HG02798 (cell line): Measurements from ENCODE around the gene ZNF287.
"Not testable (repeated sequence)": the region's sequence is repeated elsewhere in the genome, so short reads cannot be mapped to it uniquely, and the experiment has no call there.

Experiments used
- ATAC-seq: cut with Tn5 transposase; IDR thresholded peaks from one replicate; pipeline ENCODE4 v1.9.1; 2021; ENCODE audit warnings: mild to moderate bottlenecking; ENCODE audit not compliant: unreplicated experiment, poor library complexity

The ZNF287 gene

DNA sequence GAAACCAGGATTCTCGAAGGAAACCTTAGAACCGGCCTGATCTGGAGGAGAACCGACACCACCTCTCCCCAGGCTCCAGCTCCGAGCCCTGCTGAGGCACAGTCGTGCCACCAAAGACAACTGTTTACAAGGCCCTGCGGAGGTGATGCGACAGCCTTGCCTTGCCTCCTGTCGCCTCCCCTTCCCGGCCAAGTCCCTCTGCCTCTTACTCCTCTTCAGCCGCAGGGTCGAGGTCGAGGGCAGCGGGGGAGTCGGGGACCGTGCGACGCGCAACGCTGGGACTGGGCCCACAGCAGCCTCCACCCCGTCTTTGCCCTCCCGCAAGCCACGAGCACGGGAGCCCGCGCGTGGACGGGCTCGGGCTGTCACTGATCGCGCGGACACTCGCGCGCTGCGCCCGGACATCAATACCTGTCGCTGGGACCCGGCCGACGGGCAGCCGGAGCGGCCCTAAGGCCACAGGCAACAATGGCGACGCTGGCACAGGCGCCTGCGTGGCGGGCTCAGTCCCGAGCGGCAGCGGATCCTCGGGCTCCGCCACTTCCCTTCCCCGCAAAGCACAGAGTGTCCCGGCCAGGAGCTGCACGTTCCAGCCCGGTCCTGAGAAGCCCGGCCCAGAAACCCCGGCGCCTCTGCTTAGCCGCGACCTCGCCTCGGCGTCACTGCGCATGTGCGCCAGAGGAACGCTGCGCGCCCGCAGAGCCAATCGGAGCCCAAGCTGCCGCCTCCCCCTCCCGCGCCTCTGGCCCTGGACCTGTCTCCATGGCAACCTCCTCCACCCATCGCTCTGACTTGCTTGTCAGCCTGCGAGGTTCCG, at the start of gene ZNF287:
Gene ZNF287 (minus strand): TSS at position 664 of the 817 bp plus-strand sequence. CDS start 1,473 bp downstream, outside the sequence.
- peak; percentile 97 for ATAC-seq

DNA sequence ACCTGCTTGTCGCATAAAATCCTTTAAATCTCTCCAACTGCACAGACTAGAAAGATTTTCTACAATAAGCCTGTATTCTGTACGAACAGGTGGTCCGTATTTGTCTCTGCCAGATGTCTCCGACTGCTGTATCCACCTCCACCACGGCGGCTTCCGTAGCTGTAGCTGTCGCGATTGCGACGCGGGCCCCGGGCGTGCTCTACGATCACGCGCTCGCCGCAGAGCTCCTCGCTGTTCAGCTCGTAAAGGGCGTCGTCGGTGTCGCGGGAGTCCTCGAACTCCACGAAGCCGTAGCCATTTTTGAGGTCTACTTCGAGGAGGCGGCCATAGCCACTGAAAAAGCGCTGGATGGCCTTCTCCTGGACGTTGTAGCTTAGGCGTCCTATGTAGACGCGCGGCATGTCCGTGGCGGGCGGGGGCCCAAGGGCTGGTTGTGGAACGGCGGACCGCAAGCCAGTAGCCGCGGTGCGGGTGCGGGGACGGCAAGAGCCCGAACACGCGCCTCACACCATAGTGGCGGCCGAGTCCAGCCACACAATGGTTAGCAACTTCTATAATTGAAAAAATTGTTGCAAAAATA, 48.6 kb upstream of the ZNF287 start:
- no peak for ATAC-seq

DNA sequence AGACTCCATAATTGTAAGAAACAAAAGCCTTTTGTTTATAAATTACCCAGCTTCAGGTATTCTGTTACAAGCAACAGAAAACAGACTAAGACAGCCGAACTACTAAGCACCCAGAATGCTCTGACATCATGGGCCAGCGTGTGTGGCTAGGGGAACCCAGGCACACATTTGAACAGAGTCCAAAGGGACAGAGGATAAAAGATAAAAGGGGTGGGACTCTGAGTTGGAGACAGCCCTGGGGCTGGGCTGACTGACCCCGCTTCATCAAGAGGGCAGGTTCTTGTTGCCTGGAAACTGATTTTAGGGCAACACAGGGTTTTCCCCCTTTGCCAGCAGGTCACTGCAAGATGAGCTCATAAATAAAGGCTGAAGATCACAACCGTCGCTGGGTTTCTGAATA, 30.5 kb upstream of the ZNF287 start:
- ATAC-seq: no peak

DNA sequence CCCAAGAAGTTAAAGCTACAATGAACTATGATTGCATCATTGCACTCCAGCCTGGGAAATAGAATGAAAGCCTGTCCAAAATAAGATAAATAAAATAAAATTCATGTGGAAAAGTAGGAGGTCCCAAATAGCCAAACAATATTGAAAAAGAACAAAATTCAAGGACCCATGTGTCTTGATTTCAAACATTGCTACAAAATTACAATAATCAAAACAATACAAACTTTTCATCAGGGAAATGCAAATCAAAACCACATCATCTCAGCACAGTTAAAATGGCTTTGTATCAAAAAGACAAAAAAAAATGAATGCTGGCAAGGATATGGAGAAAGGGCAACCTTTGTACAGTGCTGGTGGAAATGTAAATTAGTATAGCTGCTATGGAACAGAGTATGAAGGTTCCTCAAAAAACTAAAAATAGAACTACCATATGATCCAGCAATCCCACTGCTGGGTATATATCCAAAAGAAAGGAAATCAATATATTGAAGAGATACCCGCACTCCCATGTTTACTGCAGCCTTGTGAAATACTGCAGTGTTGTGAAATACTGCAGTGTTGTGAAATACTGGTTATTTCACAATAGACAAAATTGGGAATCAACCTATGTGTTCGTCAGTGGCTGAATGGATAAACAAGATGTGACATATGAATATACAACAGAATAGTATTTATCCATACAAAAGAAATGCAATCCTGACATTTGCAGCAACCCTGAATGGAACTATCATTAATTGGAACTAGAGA, 24.5 kb upstream of the ZNF287 start:
- no peak for ATAC-seq

DNA sequence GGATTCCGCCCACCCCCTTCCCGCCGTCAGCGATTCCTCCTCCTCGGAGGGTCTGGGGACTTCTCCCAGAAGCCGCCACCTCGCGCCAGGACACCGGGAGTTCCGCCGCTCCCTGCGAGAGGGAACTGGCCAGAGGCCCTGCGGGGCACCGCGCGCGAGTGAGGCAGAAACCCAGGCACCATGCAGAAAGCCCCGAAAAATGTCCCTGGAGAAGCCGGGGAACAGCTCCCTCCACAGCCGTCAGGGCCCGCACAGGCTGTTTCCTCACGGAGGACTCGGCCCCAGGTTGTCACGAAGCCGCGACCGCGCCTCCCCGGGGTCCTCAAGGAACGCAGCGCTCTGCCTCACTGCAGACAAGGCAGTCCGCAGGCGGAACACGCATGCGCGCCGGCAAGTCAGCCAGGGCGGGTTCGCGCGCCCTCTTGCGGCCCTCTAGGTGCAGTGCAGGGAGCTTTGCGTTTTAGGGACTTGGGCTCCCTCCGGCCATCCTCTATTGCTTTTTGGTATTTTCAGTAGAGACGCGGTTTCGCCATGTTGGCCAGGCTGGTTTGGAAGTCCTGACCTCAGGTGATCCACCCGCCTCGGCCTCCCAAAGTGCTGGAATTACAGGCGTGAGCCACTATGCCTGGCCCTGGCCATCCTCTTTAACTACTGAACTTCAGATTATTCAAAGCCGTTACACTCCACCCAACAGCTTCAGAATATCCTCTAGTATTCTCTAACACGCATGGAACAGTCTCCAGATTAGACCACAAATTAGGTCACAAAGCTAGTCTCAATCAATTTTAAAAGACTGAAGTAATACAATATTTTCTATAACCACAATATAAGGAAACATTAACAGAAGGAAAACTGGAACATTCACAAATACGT, 20.3 kb upstream of the ZNF287 start:
- peak; percentile 88 for ATAC-seq

DNA sequence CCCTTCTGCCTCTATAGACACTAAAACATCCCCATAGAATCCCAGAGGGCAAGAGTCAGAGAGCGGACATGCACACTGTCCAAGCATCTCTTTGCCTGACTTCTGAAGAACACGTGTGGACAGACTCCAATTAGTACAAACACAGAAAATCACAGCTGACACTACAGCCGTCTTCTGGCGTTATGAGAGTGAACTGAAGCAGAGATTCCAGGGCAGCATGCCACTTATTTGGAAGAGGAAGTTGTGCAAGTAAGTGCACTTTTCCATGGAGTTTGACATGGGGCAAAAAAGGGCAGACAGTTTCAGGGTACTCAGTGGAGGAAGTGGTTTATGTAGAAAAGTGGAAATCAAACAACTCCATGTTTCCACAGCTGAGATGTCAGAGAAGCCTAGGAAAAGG, 16.8 kb upstream of the ZNF287 start:
- no peak for ATAC-seq

DNA sequence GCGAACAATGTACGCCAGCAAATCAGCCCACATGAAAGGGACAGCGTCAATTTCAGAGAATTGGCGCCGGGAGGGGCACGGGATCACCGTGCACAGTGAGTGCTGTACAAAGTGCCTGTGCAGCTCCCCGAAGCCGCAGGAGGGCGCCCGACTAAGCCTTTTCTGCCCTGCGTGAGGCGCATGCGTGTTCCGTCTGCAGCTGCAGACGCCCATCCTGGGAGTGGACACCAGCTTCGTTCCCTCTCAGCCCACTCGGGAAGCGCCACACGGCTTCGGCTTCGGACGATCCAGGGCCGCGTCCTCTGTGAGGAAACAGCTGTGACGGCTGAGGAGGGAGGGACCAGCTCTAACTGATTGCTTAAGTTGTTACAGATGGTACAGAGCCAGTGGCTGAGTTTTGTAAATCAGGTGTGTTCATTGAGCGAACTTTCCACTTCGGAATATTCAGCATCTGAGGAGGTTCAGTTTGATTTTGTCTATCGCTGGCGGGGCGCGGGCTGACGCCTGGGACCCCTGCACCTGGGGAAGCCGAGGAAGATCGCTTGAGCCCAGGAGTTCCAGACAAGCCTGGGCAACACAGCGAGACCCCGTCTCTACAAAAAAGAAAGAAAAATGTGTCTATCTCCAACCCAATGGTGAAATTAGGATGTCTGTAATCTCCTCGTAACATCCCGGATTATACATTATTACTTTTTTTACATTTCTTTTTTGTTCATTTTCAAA, 15.4 kb upstream of the ZNF287 start:
- ATAC-seq: peak; percentile 75

DNA sequence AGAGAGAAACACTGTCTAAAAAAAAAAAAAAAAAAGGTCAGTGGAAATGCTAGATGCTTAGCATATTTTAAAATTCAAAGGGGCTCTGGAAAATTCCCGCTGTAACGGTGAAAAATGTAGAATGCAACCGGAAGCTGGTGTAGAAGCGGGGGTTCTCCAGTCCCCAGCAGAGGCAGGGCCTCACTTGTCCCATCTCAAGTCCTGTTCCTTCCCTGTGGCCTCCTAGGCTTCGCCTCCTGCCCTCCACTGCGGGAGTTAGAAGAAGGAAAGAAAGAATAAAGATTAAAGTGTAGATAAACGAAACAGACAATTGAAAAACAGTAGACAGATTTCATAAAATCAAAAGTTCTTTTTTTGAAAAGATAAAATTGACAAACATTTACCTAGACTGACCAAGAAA, 14.8 kb upstream of the ZNF287 start:
- ATAC-seq: no peak

DNA sequence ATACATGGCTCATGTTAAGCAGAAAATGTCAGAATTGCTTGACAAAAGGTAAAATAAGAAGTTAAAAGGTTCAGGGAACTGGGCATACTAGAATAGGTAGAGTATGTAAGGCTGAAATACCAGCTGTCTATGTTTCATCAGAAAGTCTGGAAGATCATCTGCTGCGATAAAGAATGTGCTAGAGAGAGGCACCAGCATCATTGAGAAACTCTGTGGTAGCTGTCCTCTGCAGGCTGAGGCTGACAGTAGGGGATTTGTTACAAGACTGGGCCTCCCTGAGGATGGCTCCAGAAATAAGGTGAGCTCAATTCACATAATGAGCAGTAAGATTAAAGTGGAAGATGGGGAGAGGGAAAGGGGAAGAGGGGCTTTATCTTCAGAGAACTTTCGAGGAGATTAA, 4.5 kb upstream of the ZNF287 start:
- ATAC-seq: no peak

DNA sequence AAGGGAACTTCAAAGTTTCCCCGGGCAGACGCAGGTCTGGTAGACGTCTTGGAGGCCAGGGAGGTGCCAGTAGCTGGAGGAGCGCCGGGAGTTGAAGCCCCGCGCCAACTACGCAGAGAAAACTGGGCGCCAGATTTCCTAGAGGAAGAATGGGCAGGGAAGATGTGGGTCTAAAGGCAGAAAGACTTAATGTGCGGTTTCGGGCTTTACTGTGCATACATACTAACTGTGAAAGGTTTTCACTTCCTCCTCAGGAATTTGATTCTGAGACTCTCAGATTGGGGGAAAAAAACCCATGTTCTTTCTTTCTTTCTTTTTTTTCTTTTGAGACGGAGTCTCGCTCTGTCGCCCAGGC, 331 bp upstream of the ZNF287 start:
- peak; percentile 16 for ATAC-seq

DNA sequence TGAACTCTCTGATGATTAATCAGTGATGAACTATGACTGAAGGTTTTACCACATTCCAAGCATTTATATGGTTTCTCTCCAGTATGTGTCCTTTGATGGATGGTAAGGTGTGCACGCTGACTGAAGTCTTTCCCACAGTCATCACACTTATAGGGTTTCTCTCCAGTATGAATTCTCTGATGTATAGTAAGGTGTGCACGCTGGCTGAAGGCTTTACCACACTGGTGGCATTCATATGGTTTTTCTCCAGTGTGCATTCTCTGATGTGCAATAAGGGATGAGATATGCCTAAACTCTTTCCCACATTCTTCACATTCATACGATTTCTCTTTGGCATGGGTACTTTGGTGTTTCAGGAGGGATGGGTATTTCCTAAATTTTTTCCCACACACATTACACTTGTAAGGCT, 16.4 kb downstream of the ZNF287 start:
- ATAC-seq: no peak

DNA sequence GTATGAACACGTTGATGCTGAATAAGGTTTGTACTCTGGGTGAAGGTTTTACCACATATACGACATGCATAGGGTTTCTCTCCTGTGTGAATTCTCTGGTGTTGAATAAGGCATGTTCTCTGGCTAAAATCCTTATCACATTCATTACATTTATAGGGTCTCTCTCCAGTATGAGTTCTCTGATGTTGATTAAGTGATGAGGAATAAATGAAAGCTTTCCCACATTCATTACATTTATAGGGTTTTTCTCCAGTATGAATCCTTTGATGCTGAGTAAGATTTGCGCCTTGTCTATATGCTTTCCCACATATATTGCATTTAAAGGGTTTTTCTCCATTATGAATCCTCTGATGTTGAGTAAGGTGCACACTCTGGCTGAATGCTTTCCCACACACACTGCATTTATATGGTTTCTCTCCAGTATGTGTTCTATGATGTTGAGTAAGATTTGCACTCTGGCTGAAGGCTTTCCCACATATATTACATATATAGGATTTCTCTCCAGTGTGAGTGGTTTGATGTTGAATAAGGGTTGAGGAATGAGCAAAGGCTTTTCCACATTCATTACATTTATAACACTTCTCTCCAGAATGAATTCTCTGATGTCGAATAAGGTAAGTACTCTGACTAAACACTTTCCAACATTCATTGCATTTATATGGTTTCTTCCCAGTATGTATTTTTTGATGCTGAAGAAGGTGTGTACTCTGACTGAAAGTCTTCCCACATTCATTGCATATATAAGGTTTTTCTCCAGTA, 16.9 kb downstream of the ZNF287 start:
- ATAC-seq: no peak

DNA sequence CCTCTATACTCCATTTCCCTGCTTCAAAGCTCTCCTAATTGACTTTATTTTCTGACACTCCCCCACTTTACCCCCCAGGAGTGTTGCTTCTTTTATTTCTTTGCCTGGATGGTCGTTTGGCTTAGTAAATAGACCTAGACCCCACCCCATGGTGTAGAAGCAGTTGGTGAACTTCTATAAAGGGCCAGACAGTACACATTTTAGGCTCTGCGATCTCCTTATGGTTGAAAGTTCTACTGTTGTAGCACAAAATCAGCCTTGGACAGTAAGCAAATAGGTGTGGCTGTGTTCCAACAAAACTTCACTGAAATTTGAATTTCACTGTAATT, 31.9 kb downstream of the ZNF287 start:
- ATAC-seq: no peak

DNA sequence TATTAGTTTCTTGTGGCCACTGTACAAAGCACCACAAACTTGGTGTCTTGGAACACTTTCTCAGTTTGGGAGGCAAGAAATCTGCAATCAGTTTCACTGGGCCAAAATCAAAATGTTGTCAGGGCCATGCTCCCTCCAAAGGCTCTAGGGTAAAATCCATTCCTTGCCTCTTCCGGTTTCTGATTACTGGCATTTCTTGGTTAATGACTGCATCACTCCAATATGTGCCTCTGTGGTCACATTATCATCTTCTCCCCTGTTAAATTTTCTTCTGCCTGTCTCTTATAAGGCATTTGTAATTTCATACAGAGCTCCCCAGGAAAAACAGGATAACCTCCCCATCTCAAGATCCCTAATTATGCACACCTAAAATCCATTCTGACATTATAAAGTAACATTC, 34.8 kb downstream of the ZNF287 start:
- ATAC-seq: no peak

DNA sequence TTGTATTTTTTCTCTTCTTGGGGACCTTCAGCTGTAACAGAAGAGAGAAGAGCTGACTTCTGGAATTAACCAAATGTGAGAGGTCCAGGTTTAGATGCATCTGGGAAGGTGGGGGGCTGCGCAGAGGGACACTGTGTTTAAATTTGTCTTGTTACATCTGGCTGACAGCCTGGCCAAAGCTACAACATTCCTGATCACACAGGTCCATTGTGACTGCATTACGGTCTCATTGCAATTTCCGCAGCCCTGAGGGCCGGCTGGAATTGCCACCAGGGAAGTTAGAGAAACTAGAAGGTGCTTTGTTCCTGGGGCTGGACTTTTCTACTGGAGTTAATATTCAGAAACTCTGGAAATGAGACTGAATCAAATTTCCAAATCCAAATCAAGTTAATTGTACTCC, 39.1 kb downstream of the ZNF287 start:
- ATAC-seq: no peak

DNA sequence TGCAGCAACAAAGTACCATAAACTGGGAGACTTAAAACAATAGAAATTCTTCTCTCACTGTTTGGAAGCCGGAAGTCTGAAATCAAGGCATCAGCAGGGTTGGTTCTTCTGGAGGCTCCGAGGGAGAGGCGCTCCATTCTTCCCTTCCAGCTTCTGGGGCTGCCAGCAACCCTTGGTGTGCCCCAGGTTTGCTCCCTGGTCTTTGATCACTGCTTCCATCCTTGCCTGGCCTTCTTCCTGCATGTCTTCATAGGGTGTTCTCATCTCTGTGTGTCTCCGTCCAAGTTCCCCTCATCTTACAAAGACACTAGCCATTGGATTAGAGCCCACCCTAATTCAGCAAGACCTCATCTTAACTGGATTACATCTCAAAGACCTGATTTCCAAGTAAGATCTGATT, 41.7 kb downstream of the ZNF287 start:
- ATAC-seq: no peak

DNA sequence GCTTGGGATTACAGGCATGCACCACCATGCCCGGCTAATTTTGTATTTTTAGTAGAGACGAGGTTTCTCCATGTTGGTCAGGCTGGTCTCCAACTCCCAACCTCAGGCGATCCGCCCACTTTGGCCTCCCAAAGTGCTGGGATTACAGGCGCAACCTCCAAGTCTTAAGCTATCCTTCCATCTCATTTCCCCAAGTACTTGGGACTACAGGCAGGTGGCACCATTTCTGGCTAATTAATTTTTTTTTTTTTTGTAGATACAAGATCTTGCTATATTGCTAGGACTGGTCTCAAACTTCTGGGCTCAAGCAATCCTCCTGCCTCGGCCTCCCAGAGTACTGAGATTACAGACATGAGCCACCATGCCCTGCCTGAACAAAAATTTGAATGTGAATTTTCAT, 43.4 kb downstream of the ZNF287 start:
- ATAC-seq: not testable (repeated sequence)

DNA sequence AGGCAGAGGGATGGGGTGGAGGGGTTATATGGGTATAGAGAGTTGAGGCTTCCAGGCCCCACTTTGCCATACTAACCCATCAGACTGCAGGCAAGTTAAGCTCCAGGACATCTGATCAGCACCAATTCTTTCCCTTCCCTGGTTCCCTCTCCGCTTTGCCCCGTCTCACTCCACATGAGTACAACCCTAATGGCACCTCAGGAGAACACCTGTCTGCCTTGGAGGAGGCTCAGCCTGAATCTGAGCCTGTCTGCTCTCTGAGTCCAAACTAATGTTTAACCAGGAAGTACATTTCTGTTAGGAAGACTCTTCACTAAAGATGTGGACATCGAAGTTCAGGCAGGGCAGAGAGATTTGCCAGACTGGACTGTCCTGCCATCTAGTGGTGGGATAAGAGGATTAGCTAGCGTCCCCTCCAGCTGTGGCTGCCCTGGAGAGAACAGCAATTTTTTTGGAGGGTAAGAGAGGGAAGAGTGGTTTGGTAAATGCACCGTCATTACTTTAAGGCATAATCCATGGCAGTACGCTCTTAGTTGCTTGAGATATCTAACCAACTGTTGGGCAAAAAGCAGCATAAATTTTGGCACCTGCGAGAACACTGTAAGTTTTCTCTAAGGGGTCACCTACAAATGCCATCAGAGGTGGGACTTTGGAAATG, 47.8 kb downstream of the ZNF287 start:
- ATAC-seq: peak; percentile 68

DNA sequence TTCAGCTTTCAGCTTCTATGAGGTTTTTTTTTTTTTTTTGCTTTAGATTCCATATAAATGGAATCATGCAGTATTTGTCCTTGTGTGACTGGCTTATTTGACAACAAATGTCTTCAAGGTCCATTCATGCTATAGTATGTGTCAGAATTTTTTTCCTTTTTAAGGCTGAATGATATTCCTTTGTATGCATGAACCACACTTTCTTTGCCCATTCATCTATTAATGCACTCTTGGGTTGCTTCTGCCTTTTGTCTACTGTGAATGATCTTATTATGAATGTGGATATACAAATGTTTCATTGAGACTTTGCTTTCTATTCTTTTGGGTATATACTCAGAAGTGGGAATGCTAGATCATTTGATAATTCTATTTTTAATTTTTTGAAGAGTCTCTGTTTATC, 50.0 kb downstream of the ZNF287 start:
- ATAC-seq: no peak
